DMS79 treated with DMSO at 0.1 percent for 48 hours (cell line): ENCODE results near the gene RPL10A.
"Not testable (repeated sequence)": the region's sequence is repeated elsewhere in the genome, so short reads cannot be mapped to it uniquely, and the experiment has no call there.

Source experiments
- DNase-seq: peaks from one replicate; lab custom pipeline; 2025; lab: John Stamatoyannopoulos, UW

The RPL10A gene

GRCh38 chr6:35468181-35468979 lies at the start of gene RPL10A:
TSS of gene RPL10A (plus strand) at chr6:35468401. CDS start at chr6:35468435, 34 bp downstream.
- peak; percentile 95 for DNase-seq

DNA sequence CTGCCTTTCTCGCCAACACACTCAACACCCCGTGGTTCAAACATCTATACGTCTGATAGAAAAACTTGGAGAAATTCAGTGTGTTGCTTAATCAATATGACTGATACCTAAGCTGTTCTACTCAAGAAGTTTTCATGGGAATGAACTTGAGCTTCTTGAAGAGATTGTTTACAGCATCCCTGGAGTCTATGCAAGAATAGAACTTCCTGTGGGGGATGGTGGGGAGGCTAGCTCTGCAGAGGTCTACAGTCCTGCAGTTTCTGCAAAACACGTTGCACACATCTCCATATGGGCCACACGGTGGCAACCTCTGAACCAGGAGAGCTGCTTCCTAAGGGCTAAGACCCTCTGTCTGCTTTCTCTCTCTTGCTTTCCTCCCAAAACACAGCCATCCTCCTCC lies 48.8 kb upstream of the RPL10A start:
- no peak for DNase-seq

DNA sequence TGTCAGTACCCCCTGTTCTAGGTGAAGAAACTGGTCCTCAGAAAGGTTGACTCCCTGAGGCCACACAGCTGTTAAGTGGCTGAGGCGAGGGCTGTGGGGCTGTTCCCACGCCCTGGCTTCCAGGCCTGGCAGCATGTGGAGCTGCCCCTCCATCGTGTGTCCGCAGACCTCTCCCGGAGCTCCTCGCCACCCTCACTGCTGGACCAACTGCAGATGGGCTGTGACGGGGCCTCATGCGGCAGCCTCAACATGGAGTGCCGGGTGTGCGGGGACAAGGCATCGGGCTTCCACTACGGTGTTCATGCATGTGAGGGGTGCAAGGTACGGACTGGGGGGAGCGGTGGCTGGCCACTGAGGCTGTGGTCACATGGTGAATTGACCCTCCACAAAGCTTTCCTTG lies 48.2 kb upstream of the RPL10A start:
- no peak for DNase-seq

DNA sequence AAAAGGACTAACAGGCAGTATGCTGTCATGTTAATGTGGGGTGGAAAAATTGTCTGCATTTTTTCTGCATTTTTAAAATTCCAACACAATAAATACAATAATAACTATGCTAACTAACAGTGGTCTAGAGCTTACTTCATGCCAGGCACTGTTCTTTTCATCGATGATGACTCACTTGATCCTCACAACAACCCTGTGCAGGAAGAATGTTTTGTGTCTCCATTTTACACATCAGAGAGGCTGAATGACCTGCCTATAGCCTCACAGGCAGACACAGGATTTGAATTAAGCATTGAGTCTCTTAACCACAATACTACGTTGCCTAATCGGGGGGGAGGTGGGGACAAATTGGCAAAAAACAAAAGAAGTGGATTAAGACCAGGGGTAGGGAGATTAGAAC lies 42.9 kb upstream of the RPL10A start:
- DNase-seq: no peak

- DNase-seq: no peak
Measured at GRCh38 chr6:35426074-35426473, 42.1 kb upstream of the RPL10A start.

DNA sequence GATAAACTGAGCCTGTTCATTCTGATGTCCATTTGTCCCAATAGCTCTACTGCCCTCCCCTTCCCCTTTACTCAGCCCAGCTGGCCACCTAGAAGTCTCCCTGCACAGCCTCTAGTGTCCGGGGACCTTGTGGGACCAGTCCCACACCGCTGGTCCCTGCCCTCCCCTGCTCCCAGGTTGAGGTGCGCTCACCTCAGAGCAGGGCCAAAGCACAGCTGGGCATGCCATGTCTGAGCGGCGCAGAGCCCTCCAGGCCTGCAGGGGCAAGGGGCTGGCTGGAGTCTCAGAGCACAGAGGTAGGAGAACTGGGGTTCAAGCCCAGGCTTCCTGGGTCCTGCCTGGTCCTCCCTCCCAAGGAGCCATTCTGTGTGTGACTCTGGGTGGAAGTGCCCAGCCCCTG lies 40.8 kb upstream of the RPL10A start:
- no peak for DNase-seq

GRCh38 chr6:35427851-35428321 lies 40.3 kb upstream of the RPL10A start:
- DNase-seq: no peak

DNA sequence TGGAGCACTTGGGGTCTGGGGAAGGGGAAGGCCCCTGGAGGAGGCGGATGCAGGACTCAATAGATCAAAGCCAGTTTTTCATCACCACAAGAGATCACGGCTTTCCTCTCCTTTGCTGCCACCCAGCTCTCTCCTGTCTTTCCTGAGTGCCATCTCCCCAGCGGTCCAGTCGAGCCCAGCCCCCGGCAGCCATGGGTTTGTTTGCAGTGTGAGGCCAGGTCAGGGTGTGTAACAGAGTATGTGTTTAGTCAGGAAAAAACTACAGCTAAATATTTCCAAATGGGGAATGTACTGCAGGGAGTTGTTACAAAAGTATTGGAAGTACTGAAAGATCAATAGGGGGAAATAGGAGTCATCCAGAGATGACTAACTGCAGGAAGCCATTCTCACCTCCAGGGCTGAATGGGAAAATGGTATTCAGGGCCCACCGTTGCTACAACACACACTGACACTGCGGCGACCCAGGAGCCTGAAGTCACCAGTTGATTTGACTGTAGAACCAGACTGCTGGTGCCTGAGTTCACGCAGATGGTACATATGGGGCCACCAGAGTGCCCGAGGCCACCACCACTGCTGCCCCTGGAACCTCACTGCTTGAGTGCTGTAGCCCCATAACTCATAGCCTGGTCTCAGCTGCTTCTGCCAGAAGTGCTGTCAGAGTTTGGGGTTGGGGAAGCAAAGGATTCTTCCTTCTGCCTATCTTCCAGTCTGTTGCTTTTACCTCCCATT lies 39.6 kb upstream of the RPL10A start:
- DNase-seq: no peak

- DNase-seq: no peak
Measured at GRCh38 chr6:35429463-35429862, 38.7 kb upstream of the RPL10A start.

GRCh38 chr6:35432291-35432690 lies 35.9 kb upstream of the RPL10A start:
- no peak for DNase-seq

GRCh38 chr6:35432702-35433101 lies 35.5 kb upstream of the RPL10A start:
- not testable (repeated sequence) for DNase-seq

DNA sequence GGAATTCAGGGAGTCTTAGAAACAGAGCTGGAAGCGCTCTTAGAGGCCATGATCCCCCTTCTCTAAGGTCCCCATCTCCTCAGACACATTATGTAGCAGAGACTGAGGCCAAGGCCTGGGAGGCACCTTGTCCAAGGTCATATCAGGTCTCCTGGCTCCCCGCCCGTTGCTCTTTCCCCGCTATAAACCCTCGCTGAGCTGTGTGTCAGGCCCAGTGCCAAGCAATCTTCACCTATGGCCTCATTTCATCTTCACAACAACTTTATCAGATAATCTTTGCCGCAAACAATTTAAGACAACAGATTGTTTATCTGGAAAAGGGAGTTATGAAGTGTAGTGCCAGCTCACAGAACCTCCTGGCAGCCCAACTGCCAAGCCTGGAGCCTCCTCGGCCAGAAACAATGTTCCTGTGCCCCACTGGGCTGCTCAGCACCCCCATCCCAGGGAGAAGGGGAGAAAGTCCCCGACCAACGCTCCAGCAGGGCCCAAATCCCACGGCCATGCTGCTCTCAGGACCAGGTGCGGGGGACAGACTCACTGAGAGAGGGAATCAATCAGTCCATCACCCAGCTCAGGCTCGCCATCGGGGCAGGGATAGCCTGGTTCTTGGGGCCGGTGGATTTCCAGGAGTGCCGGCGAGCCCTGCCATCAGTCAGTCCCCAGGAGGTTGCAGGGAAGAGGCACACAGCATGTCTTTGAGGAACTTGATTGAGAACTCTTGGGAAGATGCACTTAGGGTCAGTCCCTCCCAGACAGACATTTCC lies 32.9 kb upstream of the RPL10A start:
- DNase-seq: peak; percentile 67

DNA sequence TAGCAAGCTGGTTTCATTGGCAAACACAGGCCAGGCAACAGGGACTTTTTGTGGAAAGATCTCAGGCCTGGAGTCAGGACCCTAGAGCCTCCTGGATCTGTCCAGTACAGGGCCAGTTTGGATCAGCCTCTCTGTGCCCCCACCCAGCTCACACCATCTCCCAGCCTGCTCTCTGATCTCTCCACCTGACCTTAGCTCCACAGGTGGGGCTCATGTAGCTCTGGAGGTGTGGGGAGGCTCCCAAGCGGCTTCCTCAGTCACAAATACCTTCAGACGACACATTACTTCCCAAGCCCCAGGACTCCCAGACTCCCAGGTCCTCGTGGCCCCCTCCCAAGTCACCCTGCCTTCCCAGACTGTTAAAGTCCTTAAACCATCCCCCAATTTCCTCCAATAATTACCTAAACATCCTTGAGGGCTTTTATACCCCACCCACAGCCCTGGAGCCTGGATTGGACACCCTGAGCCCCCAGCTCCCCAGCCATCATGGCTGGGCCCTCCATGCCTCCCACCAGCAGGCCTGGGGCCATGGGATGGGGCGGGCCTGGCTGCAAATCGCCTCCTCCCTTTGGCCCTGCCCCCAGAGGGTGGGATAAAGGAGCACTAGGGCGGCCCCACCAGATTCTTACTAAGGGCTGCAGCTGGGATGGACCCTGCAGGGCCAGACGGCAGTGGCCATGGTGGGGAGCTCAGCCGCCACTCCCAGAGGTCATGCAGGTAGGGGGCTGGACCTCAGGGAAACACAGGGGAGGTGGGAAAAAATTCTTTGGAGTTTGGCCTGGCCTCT lies 31.9 kb upstream of the RPL10A start:
- no peak for DNase-seq

DNA sequence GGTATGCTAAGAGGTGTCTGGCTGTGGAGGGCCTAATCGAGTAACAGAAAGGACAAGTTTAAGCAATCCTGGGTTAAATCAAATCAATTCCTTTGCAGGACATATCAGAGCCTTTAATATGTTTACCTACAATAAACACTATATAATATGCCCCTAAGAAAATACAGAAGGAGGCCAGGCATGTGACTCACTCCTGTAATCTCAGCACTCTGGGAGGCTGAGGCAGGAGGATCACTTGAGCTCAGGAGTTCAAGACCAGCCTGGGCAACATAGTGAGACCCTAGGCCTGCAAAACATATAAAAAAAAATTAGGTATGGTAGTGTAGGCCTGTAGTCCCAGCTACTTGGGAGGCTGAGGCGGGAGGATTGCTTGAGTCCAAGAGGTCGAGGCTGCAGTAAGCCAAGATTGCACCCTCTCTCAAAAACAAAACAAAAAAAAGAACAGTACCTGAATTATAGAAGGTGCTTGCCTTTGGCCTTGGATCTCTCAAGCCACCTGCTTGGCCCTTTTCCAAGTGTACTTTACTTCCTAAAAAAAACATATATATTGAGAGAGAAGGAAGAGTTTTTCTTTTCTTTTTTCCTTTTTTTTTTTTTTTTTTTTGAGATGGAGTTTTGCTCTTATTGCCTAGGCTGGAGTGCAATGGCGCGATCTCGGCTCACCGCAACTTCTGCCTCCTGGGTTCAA lies 29.7 kb upstream of the RPL10A start:
- DNase-seq: not testable (repeated sequence)

DNA sequence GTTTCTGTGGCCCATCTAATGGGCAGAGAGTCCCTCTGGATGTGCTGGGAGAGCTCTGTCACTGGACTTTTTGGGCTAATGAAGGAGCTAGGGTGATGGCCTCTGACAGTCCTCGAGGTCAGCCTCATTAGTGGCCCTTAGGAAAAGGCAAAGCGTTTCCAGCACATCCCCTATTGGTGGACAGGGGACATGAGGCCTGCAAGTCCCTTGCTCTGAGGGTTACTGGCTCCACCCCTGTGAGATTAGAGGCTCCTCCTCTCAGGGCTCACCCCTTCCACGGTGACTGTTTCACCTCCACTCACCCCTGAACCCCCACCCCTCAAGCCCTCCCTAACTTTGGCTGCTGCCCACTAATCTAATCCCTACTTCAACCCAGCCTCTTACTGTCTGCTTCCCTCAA lies 28.9 kb upstream of the RPL10A start:
- DNase-seq: no peak

DNA sequence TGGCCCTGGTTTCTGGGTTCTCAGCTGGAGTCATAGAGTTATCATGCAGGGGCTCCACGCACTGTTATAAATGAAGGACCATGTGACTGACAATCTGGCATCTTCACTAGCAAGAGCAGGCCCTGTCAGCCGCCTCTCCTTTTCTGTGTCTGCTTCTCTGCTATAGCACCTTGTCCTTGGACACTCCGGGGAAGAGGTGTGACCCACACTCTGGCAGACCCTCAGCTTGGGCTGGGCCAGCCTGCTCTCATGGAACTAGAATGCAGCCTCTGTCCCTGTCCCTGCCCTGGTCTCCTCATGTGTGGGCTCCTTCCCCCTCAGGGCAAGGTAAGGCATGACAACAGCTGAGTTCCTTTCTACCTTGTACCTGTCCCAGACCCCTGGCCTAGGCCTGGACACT lies 27.0 kb upstream of the RPL10A start:
- DNase-seq: no peak

DNA sequence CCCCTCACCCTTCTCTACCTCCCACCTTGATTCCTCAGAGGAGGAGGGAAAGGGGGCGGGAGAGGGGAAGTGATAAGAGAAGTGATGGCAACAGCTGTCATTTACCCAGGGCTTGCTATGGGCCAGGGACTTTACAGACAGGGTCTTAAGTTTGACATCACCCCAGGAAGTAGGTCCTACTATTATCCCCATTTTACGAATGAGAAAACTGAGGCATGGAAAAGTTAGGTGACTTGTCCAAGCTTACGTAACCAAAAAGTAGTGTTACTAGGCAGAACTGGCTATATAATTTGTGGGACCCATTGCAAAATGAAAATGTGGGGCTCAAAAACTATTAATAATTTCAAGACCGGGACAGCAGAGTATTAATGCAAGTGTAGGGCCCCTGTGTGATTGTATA lies 26.6 kb upstream of the RPL10A start:
- no peak for DNase-seq

DNA sequence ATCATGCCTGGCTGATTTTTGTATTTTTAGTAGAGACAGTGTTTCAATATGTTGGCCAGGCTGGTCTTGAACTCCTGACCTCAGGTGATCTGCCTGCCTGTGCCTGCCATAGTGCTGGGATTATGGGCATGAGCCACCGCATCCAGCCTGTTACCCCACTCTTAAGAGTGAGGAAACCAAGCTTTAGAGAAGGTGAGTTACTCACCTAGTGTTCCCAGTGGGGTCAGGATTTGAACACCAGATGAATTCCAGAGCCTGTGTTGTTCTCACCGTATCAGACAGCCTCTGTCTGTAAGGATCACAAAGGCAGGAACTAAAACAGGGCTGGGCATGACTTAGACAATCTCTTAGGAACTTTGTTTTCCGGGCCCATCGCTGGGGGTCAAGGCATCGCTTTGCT lies 25.5 kb upstream of the RPL10A start:
- DNase-seq: no peak

- no peak for DNase-seq
Measured at GRCh38 chr6:35443341-35444030, 24.7 kb upstream of the RPL10A start.

- DNase-seq: no peak
Measured at GRCh38 chr6:35445691-35446090, 22.5 kb upstream of the RPL10A start.

- DNase-seq: no peak
Measured at GRCh38 chr6:35448191-35448590, 20.0 kb upstream of the RPL10A start.
